Activated naive CD4-positive, alpha-beta T cell treated with anti-CD3 and anti-CD28 coated beads, Interleukin-2, amount 50 U/mL, for 16 hours (primary cell): ENCODE results near the gene CHD9.
"Not testable (repeated sequence)": the region's sequence is repeated elsewhere in the genome, so short reads cannot be mapped to it uniquely, and the experiment has no call there.

Experiments used
- DNase-seq: peaks from one replicate; pipeline ENCODE4 v3.0.0-alpha.2; 2020

The CHD9 gene

GRCh38 chr16:53047515-53047914 is 7.3 kb upstream of the CHD9 start:
- not testable (repeated sequence) for DNase-seq

DNA sequence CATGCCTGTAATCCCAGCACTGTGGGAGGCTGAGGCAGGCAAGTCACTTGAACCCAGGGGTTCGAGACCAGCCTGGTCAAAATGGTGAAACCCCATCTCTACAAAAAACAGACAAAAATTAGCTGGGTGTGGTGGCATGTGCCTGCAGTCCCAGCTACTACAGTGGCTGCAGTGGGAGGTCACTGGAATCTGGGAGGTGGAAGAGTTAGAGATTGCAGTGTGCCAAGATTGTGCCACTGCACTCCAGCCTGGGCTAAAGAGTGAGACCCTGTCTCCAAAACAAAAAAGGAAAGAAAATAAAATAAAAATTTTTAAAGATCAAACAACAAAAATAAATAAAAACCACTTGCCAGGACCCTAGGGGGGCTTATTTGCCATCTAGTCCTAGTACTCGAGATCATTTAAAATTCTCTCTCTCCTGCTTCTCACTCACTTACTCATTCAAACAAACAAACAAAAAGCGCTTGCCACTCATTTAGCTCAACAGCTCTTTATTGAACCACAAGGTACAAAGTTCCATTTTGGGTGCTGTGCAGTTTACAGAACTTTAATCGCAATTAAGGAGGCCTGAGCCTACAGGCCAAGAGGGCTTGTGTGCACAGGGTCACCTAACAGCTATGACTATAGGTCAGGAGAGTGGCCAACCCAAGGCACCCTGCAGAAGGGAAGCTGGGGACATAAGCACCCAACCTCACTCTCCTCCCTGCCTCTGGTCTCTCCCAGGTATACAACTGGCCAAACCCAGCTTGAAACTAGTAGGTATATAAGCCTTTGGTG is 6.5 kb upstream of the CHD9 start:
- no peak for DNase-seq

DNA sequence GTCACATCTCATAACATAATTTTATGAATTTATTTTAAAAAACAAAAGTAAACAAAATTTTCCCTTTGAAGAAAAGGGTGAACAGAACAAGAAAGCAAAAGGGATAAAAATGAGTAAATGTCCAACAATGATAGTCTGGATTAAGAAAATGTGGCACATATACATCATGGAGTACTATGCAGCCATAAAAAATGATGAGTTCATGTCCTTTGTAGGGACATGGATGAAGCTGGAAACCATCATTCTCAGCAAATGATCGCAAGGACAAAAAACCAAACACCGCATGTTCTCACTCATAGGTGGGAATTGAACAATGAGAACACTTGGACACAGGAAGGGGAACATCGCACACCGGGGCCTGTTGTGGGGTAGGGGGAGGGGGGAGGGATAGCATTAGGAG is 3.5 kb upstream of the CHD9 start:
- DNase-seq, result not testable (repeated sequence)

DNA sequence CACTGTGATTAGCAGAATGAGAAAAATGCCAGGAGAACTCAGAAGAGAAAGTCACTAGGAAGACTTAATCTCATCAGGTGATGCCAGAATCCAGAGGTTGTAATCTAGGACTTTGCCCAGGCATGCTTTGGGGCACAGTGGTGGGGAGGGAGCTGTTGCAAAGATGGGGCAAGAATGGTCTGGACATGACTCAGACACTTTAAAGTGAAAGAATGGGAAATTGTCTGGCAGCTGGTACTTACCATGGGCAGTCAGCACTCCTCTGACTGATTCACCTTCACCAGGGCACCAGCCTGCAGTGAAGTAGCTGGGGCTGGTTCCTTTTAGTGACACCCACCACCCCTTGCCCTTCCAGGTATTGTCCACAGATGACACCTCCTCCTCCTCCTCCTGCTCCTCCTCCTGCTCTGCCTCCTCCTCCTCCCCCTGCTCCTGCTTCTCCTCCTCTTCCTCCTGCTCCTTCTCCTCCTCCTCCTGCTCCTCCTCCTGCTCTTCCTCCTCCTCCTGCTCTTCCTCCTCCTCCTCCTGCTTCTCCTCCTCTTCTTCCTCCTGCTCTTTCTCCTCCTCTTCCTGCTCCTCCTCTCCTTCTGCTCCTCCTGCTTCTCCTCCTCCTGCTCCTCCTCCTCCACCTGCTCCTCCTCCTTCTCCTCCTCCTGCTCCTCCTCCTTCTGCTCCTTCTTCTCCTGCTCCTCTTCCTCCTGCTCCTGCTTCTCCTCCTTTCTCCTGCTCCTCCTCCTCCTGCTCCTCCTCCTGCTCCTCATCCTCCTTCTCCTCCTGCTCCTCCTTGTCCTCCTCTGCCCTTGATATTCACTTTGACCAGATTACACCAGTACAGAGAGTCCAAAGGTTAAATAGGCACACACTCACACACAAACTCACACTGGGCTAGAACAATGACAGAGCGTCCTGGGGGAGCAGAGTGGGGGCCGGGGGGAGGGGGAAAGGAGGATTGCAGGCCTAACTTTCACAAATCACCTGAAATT is 2.0 kb upstream of the CHD9 start, which contains the start of gene CHD9NB:
CHD9NB (minus strand) TSS at position 379 of the 983 bp plus-strand sequence. CDS start 8,739 bp downstream, outside the sequence.
- no peak for DNase-seq

GRCh38 chr16:53053967-53054669 is 673 bp upstream of the CHD9 start:
- DNase-seq, result peak; percentile 30

GRCh38 chr16:53055541-53056391 is 975 bp downstream of the CHD9 start:
- DNase-seq, result no peak

GRCh38 chr16:53056392-53056881 is 1.6 kb downstream of the CHD9 start:
- no peak for DNase-seq

DNA sequence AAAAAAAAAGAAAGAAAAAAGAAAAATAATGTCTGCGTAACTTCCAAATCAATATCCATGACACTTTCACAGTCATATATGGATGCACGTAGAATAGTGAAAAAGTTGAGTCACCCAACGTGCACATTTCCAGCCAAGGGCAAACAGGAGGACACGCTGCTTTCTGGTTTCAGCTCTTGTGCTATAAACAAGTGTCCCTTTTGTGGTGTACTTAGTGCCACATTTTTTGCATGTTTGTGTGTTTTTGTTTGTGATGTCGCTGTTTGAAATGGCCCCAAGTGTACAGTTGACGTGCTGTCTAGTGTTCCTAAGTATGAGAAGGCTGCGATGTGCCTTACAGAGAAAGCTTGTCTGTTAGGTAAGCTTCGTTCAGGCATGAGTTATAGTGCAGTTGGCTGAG is 2.9 kb downstream of the CHD9 start:
- no peak for DNase-seq

GRCh38 chr16:53058441-53058840 is 3.6 kb downstream of the CHD9 start:
- DNase-seq, result no peak

DNA sequence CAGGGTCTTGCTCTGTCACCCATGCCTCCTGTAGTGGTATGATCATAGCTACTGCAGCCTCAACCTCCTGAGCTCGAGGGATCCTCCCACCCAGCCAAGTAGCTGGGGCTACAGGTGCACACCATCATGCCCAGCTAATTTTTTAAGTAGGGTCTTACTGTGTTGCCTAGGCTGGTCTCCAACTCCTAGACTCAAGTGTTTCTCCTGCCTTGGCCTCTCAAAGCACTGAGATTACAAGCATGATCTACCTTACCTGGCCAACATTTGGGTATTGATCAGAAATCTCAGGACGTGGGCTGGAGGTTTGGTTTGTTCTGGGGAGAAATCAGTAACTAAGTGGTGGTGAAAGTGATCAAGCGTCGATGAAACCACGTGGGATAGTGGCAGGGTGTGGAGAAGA is 4.1 kb downstream of the CHD9 start:
- DNase-seq, result no peak

GRCh38 chr16:53059672-53060071 is 4.9 kb downstream of the CHD9 start:
- DNase-seq, result no peak

GRCh38 chr16:53061256-53061655 is 6.5 kb downstream of the CHD9 start:
- DNase-seq, result no peak

DNA sequence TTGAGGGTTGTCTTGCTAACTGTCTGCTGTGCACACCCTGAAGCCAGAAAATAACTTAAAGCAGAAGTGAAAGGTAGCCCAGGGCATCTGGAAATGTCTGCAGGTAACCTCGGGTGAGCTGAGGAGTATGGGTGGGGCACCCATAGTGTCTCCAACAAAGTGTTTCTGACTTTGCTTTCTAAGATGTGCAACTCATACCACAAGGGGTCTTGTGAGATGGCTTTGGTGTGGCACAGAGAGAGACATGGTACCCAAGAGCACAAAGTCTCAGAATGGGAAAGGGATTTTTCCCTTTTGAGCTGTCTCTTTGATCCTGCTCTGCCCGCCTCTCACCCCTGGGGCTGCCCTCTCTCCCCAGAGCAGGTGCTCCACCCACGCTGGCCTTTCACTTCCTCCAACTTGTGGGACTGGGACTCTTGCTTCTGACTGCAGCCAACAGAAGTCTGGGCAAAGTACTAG is 6.9 kb downstream of the CHD9 start:
- no peak for DNase-seq

- DNase-seq, result no peak
Observed at GRCh38 chr16:53064081-53064578, 9.3 kb downstream of the CHD9 start.

GRCh38 chr16:53065461-53066061 is 10.8 kb downstream of the CHD9 start:
- DNase-seq, result no peak

DNA sequence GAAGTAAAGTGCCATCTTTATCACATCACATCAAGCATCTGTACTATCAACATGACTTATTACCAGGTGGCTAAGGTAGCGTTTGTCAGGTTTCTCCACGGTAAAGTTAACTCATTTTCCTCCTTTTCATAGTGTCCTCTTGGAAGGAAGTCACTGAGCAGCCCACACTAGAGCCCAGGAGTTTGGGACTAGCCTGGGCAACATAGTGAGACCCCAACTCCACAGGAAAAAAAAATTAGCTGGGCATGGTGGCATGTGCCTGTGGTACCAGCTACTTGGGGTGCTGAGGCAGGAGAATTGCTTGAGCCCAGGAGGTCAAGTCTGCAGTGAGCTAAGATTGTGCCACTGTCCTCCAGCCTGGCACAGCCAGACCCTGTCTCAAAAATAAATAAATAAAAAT is 12.9 kb downstream of the CHD9 start:
- DNase-seq, result no peak

DNA sequence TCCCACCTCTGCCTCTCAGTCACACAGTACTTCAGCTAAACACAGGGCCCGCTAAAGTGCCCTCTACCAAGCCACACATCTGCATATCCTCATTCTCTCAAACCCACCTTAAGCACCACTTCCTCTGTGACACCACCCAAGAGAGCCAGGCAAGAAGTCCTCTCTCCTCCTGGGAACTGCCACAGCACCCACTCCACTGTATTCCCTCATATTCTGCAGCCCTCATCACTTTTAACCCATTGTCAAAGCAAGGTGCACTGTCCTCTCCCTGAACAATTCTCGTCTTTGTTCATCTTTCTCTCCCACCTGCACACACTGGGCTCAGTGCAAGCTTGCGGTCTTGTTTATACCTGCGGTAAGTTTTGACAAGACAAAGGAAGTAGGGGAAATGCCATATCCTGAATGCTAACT is 13.6 kb downstream of the CHD9 start:
- no peak for DNase-seq

DNA sequence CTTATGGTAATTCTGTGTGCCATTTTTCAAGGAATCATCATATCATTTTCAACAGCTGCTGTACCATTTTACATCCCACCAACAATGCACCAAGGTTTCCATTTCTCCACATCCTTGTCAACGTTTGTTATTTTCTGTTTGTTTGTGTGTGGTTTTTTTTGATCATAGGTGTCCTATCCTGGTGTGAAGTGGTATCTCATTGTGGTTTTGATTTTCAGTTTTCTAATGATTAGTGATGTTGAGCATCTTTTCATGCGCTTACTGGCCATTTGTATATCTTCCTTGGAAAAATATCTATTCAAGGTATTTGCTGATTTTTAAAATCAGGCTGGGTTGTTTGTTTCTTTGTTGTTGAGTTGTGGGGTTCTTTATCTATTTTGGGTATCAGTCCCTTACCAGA is 15.0 kb downstream of the CHD9 start:
- no peak for DNase-seq

DNA sequence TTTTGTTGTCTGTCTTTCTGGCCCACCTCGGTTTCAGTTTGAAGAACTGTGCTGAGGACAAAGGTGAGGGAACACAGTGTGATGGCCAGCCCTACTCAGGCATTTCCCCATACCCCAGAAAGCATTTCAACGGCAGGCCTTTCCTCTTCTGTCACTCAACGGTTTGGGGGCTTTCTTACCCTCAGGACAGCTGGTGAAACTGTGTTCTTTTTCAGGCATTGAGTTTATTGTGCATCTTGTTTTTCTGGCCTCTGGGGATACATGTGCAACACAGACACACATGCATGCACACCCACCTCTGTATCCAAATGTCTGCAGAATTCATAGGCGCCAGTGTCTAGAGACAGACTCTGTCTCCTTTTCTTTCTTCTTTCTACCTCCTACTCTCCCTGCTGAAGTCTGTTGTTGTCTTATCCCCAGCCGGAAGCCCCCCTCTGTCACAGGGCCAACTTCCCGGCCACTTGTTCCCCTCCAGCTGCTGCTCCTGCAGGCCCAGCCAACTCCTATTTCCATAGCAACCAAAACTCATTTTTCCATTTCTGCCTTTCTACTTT is 17.0 kb downstream of the CHD9 start:
- no peak for DNase-seq

- no peak for DNase-seq
Observed at GRCh38 chr16:53073022-53073421, 18.2 kb downstream of the CHD9 start.

- DNase-seq, result not testable (repeated sequence)
Observed at GRCh38 chr16:53074296-53074695, 19.5 kb downstream of the CHD9 start.
